ACC112 (cell line): Measurements from ENCODE around the gene NR1H3.

Experiments used
- H2AFZ ChIP-seq: fragments of 200-600 bp; sonication (generic); one replicate; pipeline ENCODE4 v1.6.0; 2017; ENCODE audit warnings: antibody characterized with exemption, low read length; ENCODE audit not compliant: unreplicated experiment
- H3K27ac ChIP-seq: fragments of 200-600 bp; sonication (generic); 2 replicates; pipeline ENCODE4 v1.5.1; 2014; ENCODE audit warnings: low read depth, mild to moderate bottlenecking, antibody characterized with exemption, low read length, moderate library complexity
- H3K27me3 ChIP-seq: fragments of 200-600 bp; sonication (generic); 2 replicates; pipeline ENCODE4 v1.6.1; 2014; ENCODE audit warnings: mild to moderate bottlenecking, antibody characterized with exemption, low read length, moderate library complexity, mixed read lengths; ENCODE audit not compliant: insufficient read depth
- H3K36me3 ChIP-seq: fragments of 200-600 bp; sonication (generic); 2 replicates; pipeline ENCODE4 v1.6.1; 2016; ENCODE audit warnings: mild to moderate bottlenecking, antibody characterized with exemption, low read length, moderate library complexity, mixed read lengths; ENCODE audit not compliant: insufficient read depth
- H3K4me1 ChIP-seq: fragments of 200-600 bp; sonication (generic); one replicate; pipeline ENCODE4 v1.6.1; 2016; ENCODE audit warnings: low read length, mixed read lengths; ENCODE audit not compliant: insufficient read depth, unreplicated experiment, control insufficient read depth
- H3K4me3 ChIP-seq: fragments of 200-600 bp; sonication (generic); 2 replicates; pipeline ENCODE4 v1.5.1; 2014; ENCODE audit warnings: mild to moderate bottlenecking, low read depth, low read length
- H3K79me2 ChIP-seq: fragments of 200-600 bp; sonication (generic); one replicate; pipeline ENCODE4 v1.6.0; 2016; ENCODE audit warnings: low read length; ENCODE audit not compliant: control insufficient read depth, unreplicated experiment, insufficient read depth

Gene NR1H3

DNA sequence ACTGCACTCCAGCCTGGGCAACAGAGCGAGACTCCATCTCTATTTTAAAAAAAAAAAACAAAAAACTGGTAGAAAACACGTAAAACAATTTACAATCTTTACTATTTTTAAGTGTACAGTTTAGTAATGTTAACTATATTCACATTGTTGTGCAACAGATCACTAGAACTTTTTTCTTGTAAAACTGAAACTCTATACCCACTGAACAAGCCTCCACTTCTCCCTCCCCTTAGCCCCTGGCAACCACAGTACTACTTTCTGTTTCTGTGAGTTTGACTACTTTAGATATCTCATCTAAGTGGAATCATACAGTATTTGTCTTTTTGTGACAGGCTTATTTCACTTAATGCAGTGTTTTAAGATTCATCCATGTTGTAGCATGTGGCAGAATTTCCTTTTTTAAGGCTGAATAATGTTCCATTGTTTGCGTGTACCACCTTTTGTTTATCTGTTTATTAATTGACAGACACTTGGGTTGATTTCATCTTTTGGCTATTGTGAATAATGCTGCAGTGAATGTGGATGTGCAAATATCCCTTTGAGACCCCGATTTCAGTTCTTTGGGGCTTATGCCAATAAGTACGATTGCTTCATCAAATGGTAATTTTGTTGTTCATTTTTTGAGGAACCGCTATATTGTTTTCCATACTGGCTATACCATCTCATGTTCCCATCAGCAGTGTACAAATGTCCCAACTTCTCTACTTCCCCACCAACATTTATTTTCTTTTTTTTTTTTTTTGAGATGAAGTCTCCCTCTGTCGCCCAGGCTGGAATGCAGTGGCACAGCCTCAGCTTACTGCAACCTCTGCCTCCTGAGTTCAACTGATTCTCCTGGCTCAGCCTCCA lies 32.0 kb upstream of the NR1H3 start:
- Histone ChIP-seq H3K27me3 (no peaks in the 10 kb centered on the region), H3K4me3 (no peak overlapping the region), H3K4me1 (peaks cover 7% of the 10 kb centered on the region), H3K79me2 (no peaks in the 10 kb centered on the region), H3K36me3 (peaks cover 10% of the 10 kb centered on the region; the same call in 1 of the 2 replicates), H3K27ac (no peak overlapping the region), H2AFZ (no peak overlapping the region)

DNA sequence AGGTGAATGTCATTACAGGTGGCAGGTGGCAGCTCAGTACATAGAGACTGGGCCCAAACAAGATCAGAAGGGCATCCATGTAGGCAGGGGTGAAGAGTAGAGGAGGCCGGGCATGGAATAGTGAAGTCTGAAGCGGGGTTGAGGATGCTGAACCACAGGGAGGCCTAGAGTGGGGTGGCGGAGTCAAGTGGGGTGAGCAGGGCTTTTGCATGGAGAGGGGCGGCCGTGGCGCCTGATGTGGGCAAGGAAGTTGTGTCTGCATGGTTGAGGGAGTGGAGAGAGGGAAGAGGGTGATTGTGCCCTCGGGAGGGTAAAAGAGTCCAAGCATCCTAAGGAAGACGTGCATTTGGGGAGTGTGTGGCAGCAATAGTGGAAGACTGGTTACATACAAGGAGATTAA lies 28.6 kb upstream of the NR1H3 start:
- Histone ChIP-seq H3K4me3 (no peak overlapping the region), H2AFZ (no peak overlapping the region), H3K36me3 (0 out of 2 replicates have a peak, but pooled peaks cover 4% of the 10 kb centered on the region), H3K27me3 (no peaks in the 10 kb centered on the region), H3K27ac (no peak overlapping the region), H3K79me2 (no peaks in the 10 kb centered on the region), H3K4me1 (peaks cover 6% of the 10 kb centered on the region)

DNA sequence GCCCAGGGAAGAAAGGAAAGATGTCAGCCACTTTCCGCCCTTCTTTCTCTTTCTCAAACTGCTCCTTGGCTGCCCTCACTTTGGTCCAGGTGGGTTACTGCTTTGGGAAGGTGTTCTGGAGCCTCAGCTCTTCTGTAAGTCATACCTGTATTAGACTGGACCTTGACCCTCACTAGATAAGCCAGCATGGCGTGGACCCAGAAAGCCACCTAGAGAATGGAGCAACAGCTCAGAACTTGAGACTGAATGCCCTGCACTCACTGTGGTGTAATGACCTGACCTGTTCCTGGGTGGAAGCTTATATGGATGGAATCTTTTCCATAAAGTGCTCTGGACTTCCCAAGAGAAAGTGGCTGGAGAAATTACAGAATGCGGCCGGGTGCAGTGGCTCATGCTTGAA lies 24.7 kb upstream of the NR1H3 start:
- Histone ChIP-seq H3K27ac (no peak overlapping the region), H3K36me3 (no peaks in the 10 kb centered on the region)

DNA sequence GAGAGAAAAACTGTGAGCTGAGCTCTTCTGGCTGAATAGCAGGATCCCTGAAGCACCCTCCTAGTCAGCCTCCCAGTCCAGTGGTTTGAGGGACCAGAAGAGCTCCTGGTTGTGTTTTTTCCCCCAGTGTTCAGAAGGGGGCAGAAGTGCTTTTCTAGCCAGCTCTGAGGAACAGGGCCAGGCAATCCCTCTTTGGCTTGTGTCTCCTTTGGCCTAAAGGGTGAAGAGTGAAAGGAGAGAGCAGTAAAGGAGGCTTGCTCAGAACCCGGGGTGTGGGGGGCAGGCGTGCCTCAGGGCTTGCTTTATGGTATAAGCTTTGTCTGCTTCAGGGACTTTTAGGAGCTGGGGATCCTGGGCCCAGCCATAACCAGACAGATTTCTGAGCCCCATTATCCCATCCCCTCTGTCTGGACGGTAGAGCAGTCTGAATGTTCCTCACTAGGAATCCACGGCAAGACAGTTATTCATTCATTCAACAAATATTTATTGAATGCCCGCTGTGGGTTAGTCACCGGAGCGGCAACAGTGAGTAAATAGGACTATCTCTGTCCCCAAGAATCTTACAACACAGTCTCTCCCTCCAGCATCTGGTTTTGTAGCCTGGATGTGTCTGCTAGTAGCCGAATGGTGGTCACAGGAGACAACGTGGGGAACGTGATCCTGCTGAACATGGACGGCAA lies 23.7 kb upstream of the NR1H3 start:
- no peaks in the 10 kb centered on the region for H3K79me2 ChIP-seq
- H3K27ac ChIP-seq: peak overlapping the region; percentile 71
- H2AFZ ChIP-seq: no peak overlapping the region
- H3K36me3 ChIP-seq: no peaks in the 10 kb centered on the region
- H3K4me1 ChIP-seq: peaks cover 29% of the 10 kb centered on the region
- no peaks in the 10 kb centered on the region for H3K27me3 ChIP-seq
- H3K4me3 ChIP-seq: peak overlapping the region; percentile 14; the same call in 1 of the 2 replicates

More for the DNA sequence above, 24.7 kb upstream of the NR1H3 start:
- Histone ChIP-seq H3K27me3 (no peaks in the 10 kb centered on the region), H2AFZ (no peak overlapping the region), H3K79me2 (no peaks in the 10 kb centered on the region), H3K4me3 (no peak overlapping the region), H3K4me1 (peaks cover 29% of the 10 kb centered on the region)

DNA sequence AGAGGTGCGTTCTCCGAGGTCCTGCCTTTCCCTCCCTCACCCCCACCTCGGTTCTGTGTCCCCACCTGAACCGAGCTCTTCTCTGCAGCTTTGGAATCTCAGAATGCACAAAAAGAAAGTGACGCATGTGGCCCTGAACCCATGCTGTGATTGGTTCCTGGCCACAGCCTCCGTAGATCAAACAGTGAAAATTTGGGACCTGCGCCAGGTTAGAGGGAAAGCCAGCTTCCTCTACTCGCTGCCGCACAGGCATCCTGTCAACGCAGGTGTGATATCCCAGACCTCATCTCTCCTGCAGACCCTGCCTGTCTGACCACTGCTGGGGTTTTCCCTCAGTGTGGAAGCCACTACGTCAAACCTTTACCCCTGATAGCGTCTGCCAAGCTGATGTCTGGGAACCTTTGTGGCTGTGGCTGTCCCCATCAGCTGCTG lies 23.1 kb upstream of the NR1H3 start:
- H3K27me3 ChIP-seq: no peaks in the 10 kb centered on the region
- no peak overlapping the region for H2AFZ ChIP-seq
- H3K4me3 ChIP-seq: peak overlapping the region; percentile 14; the same call in 1 of the 2 replicates
- H3K79me2 ChIP-seq: no peaks in the 10 kb centered on the region
- peaks cover 5% of the 10 kb centered on the region for H3K36me3 ChIP-seq
- peak overlapping the region; percentile 71 for H3K27ac ChIP-seq
- H3K4me1 ChIP-seq: peaks cover 29% of the 10 kb centered on the region

DNA sequence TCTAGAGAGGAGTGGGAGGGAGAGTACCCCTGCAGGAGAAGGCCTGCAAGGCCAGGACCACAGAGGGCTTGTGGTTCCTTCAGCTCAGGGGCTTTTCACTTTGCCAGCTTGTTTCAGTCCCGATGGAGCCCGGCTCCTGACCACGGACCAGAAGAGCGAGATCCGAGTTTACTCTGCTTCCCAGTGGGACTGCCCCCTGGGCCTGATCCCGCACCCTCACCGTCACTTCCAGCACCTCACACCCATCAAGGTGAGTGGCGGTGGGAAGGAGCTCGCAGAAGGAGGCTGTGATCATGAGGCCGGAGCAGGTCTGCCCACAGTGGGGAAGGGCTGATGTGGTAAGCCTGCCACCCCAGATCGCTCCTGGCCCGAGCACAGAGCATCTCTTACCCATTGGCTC lies 22.6 kb upstream of the NR1H3 start:
- Histone ChIP-seq H3K27ac (peak overlapping the region; percentile 71; the same call in 1 of the 2 replicates), H3K4me3 (no peak overlapping the region)

DNA sequence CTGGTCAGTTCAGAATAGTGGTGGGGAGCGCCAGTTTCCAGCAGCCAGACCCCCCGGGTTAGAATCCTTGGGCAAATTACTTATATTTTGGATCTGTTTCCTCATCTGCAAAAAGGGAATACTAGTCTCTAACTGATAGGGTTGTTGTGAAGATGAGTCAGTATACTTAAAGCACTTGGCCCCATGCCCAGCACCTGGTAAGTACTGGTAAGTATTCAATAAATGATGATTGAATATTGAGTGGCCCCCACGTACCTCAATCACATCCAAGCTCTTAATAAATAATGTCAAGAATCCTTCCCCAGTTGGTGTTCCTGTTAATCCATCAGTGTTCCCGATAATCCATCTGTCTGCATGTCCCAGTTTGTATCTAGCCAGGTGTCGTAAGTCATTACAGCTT lies 21.3 kb upstream of the NR1H3 start:
- Histone ChIP-seq H3K36me3 (peaks cover 8% of the 10 kb centered on the region), H3K27me3 (no peaks in the 10 kb centered on the region)

More for the DNA sequence above, 22.6 kb upstream of the NR1H3 start:
- H3K4me1 ChIP-seq: peaks cover 29% of the 10 kb centered on the region
- no peak overlapping the region for H2AFZ ChIP-seq
- no peaks in the 10 kb centered on the region for H3K79me2 ChIP-seq
- no peaks in the 10 kb centered on the region for H3K27me3 ChIP-seq
- H3K36me3 ChIP-seq: peaks cover 8% of the 10 kb centered on the region

DNA sequence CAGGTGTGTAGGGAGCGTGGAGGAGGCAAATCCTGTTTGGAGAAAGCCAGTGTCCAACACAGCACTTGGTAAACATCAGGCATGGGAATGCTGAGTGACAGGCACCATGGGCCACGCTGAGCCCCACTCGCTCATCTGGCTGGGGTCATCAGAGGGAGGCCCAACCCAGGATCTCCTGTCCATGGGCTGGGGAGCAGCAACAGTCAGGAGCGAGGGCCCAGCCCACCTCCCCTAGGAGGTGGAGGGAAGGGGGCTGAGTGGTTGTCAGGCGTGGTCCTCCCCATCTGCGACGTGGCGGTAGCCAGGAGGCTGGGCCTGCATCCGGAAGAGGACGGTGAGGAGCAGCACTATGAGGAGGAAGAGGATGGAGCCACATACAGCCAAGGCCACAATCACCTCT lies 17.9 kb upstream of the NR1H3 start:
- Histone ChIP-seq H3K79me2 (no peaks in the 10 kb centered on the region), H3K36me3 (peaks cover 8% of the 10 kb centered on the region), H3K4me3 (no peak overlapping the region), H3K27me3 (no peaks in the 10 kb centered on the region), H3K4me1 (peaks cover 21% of the 10 kb centered on the region), H3K27ac (no peak overlapping the region), H2AFZ (no peak overlapping the region)

More for the DNA sequence above, 21.3 kb upstream of the NR1H3 start:
- H3K4me1 ChIP-seq: peaks cover 29% of the 10 kb centered on the region
- H2AFZ ChIP-seq: no peak overlapping the region
- H3K79me2 ChIP-seq: no peaks in the 10 kb centered on the region
- no peak overlapping the region for H3K4me3 ChIP-seq
- no peak overlapping the region for H3K27ac ChIP-seq

DNA sequence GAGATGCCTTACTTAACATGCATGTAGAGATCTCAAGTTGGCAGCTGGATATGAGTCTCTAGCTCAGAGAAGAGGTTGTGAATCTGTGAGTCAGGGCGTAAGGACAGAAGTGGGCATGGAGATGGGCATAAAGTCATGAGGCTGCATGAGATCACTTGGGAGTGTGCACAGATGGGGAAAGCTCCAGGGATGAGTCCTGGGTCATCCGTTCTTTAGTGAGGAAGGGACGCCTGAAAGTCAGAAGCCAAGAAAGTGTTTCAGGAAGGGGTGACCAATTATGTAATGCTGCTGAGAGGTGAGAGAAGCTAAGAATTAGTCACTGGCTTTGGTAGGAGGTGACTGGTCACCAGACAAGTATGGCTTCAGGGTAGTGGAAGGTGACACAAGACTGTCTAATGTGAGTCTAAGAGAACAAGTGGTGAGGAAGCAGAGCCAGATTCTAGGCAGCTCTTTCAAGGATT lies 15.9 kb upstream of the NR1H3 start:
- Histone ChIP-seq H3K27ac (no peak overlapping the region), H3K4me3 (no peak overlapping the region), H3K79me2 (peaks cover 2% of the 10 kb centered on the region), H3K4me1 (peaks cover 8% of the 10 kb centered on the region), H2AFZ (no peak overlapping the region), H3K27me3 (no peaks in the 10 kb centered on the region), H3K36me3 (peaks cover 8% of the 10 kb centered on the region)

DNA sequence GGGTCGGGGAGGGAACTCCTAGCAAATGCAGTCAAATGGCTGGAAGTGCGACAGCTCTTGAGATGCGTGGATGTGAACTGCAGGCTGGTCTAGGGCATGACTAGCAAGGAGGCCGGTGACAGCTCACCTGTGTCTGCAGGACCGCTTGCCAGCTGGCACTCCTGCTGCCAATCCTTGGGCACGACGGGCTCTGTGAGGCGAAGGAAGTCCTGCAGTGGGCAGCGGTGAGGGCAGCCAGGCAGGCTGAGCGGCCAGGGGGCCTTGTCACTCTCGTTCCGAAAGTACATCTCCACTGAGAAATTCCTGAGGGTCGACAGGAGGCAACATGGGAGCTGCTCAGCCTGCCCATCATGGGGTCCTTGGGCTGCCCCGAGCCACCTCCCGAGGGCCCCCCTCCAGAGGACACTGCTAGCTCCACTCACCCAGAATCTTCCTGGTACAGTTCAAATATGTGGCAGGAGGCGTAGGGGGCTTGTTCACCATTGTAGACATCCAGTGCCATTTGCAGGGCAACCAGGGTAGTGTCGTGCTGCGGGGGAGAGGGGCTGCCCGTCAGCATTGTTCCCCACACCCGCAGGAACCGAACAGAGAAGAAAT lies 15.1 kb upstream of the NR1H3 start:
- H3K4me3 ChIP-seq: no peak overlapping the region
- no peak overlapping the region for H3K27ac ChIP-seq
- H3K36me3 ChIP-seq: peaks cover 8% of the 10 kb centered on the region
- no peaks in the 10 kb centered on the region for H3K27me3 ChIP-seq
- H3K4me1 ChIP-seq: peaks cover 12% of the 10 kb centered on the region
- no peak overlapping the region for H2AFZ ChIP-seq
- H3K79me2 ChIP-seq: peaks cover 10% of the 10 kb centered on the region
